Spleen (tissue), 13 donors: ENCODE results near the gene UBP1. TPM values are rescaled to one million over a fixed set of nuclear protein-coding genes. Genes with fewer than 3 reads are reported as not detected.

Source experiments
- DNase-seq: peaks from one replicate; pipeline ENCODE4 v3.0.0-alpha.2; 2020
- H3K27ac ChIP-seq, 8 donors: fragments of 200-600 bp; sonication (generic) in 7 of 8; 1 replicate in 4 of 8; 2 replicates in 4 of 8; pipeline versions ENCODE4 v1.5.0 to v1.8.0; 2016 to 2021; ENCODE audit warnings: inconsistent platforms in 4 of 8, mild to moderate bottlenecking in 4 of 8, moderate library complexity in 1 of 8
- H3K27me3 ChIP-seq, 7 donors: fragments of 200-600 bp; sonication (generic) in 6 of 7; replicated peaks in 1 of 7; 1 replicate in 4 of 7; 2 replicates in 3 of 7; pipeline versions ENCODE4 v1.5.0 to v1.8.0; 2016 to 2021; ENCODE audit warnings: inconsistent platforms in 3 of 7, mild to moderate bottlenecking in 1 of 7
- H3K36me3 ChIP-seq, 6 donors: fragments of 200-600 bp; sonication (generic) in 5 of 6; 1 replicate in 4 of 6; 2 replicates in 2 of 6; pipeline versions ENCODE4 v1.5.0 to v1.8.0; 2016 to 2021; ENCODE audit warnings: inconsistent platforms in 2 of 6
- H3K4me1 ChIP-seq, 6 donors: fragments of 200-600 bp; sonication (generic) in 5 of 6; 1 replicate in 3 of 6; 2 replicates in 3 of 6; pipeline versions ENCODE4 v1.5.0 to v1.8.0; 2016 to 2021; ENCODE audit warnings: inconsistent platforms in 3 of 6
- H3K4me3 ChIP-seq, 8 donors: fragments of 200-600 bp; sonication (generic) in 7 of 8; 1 replicate in 4 of 8; 2 replicates in 4 of 8; pipeline versions ENCODE4 v1.5.0 to v1.8.0; 2016 to 2021; ENCODE audit warnings: inconsistent platforms in 4 of 8, mild to moderate bottlenecking in 4 of 8, moderate library complexity in 2 of 8
- H3K9me3 ChIP-seq, 8 donors: fragments of 200-600 bp; sonication (generic) in 7 of 8; 1 replicate in 4 of 8; 2 replicates in 4 of 8; pipeline versions ENCODE4 v1.5.0 to v1.8.0; 2016 to 2021; ENCODE audit warnings: inconsistent platforms in 4 of 8
- CTCF ChIP-seq, 11 experiments: fragments of 200-600 bp in 7 of 11; fragments of 450-650 bp in 4 of 11; sonication (generic) in 4 of 11; IDR thresholded peaks in 8 of 11; conservative IDR thresholded peaks in 3 of 11; 1 replicate in 7 of 11; 2 replicates in 4 of 11; pipeline versions ENCODE4 v1.4.0 to v1.8.0; 2016 to 2021; ENCODE audit warnings: antibody characterized with exemption in 11 of 11, inconsistent platforms in 4 of 11, mild to moderate bottlenecking in 1 of 11
- POLR2A ChIP-seq, 3 donors: fragments of 450-650 bp; IDR thresholded peaks; one replicate each; pipeline ENCODE4 v1.5.1; 2017; ENCODE audit warnings: antibody characterized with exemption in 3 of 3, mild to moderate bottlenecking in 1 of 3
- POLR2AphosphoS5 ChIP-seq, 3 donors: sonication (generic); formaldehyde crosslinking; IDR thresholded peaks; one replicate each; pipeline ENCODE4 v1.5.1; 2017; ENCODE audit warnings: antibody characterized with exemption in 3 of 3
- WGBS, 5 donors: extraction: QIAGEN DNeasy Blood & Tissue Kit in 3 of 5; methylation state at CpG; one replicate each; pipeline versions ENCODE4 v1.1.5 to v1.1.7; 2013 to 2018; 5-methylcytosine and 5-hydroxymethylcytosine counted together
- intact Hi-C: fragments of 100-400 bp; cut with DNase I; formaldehyde crosslinking; loops from one replicate; pipeline ENCODE4 v1.15.0; 2023; ENCODE audit warnings: low total_unique reads
- long read RNA-seq, 2 donors: transcript quantifications; one replicate each; lab custom pipeline, GENCODE V29; 2026
- polyA plus RNA-seq, 3 donors: library from polyadenylated mRNA; stranded (reverse); fragments of 200-250 nt; gene quantifications; one replicate each; pipeline ENCODE4 v1.2.1, GENCODE V29; 2013
- total RNA-seq, 7 donors: library from RNA; depleted of rRNA in 3 of 7; stranded (reverse); fragments of >200 nt in 3 of 7; fragmentation: NEBNext Ultra II Directional in 4 of 7; extraction: Animal tissue kit (Norgen Biotek cat#: 25700) in 4 of 7; gene quantifications; one replicate each; pipeline versions ENCODE4 v1.1.0 to v1.2.1, GENCODE V29; 2016 to 2021
- donor health status: healthy with polysubstance abuse.
- donor health status: DM: no; HTN: no; CAD: no; lungs with moderate emphysema.
- donor health status: DM: no; HTN: no; CAD: no.
- donor health status: Bipolar disorder and iron deficiency.
- donor health status: healthy.
- donor health status: DM: no; HTN: no; CAD: no.
- donor health status: DM: yes; HTN: yes; CAD: no.

Gene UBP1
- total RNA-seq (10 to 100 TPM; 52.8 to 88.2 (median 73.4) TPM), polyA plus RNA-seq (10 to 100 TPM; 27.6 to 37.5 (median 35.8) TPM)
- long read RNA-seq, donor 1, full-length matches to known transcripts = 4 of 4 reads
- long read RNA-seq, donor 1, partial matches to known transcripts = 0 of 4 reads
- long read RNA-seq, donor 1, other reads (novel, unspliced or antisense) = 0 of 4 reads
- long read RNA-seq, donor 2, partial matches to known transcripts = 0 of 2 reads
- long read RNA-seq, donor 2, other reads (novel, unspliced or antisense) = 0 of 2 reads

- Histone ChIP-seq H3K36me3 (no peaks in the 10 kb centered on the region), H3K4me3 (peak within 1 kb of the TSS; percentile 75 to 98 (median 82)), H3K27me3 (no peaks in the 10 kb centered on the region), H3K27ac (peak within 1 kb of the TSS; percentile 94 to 99 (median 98)), H3K9me3 (no peaks in the 10 kb centered on the region), H3K4me1 (peaks cover 23 to 52% (median 47%) of the 10 kb centered on the region in 6 donors)
- WGBS, 5 donors = 0 to 1% (median 1%) methylated on average over 44 to 68 of the region's 68 CpGs
- intact Hi-C loops = no loop called here
- DNase-seq = peak; percentile 100
- TF ChIP-seq POLR2AphosphoS5 (IDR thresholded peaks at IDR 0.05) = peak; percentile 94 to 96 (median 94)
- TF ChIP-seq CTCF (IDR thresholded peaks at IDR 0.05 in 8 of 11, conservative IDR thresholded peaks at IDR 0.05 in 3 of 11) = peak in 3 of 11 experiments; percentile 3 to 27 (median 21)
- TF ChIP-seq POLR2A (IDR thresholded peaks at IDR 0.05) = peak in 2 of 3 donors; percentile 35 to 76
Measured at GRCh38 chr3:33440328-33441224, at the start of gene UBP1. TSS of gene UBP1 (minus strand) at chr3:33440405. CDS start at chr3:33439848, 557 bp downstream.

- intact Hi-C loops = no loop called here
- TF ChIP-seq CTCF (IDR thresholded peaks at IDR 0.05 in 8 of 11, conservative IDR thresholded peaks at IDR 0.05 in 3 of 11) (no peak), POLR2AphosphoS5 (IDR thresholded peaks at IDR 0.05) (no peak), POLR2A (IDR thresholded peaks at IDR 0.05) (no peak)
- Histone ChIP-seq H3K4me3 (no peak overlapping the region), H3K27me3 (no peaks in the 10 kb centered on the region), H3K9me3 (no peaks in the 10 kb centered on the region), H3K36me3 (no peaks in the 10 kb centered on the region), H3K4me1 (no peaks in the 10 kb centered on the region), H3K27ac (no peak overlapping the region)
- 67 to 85% (median 71%) methylated on average over 1 of the region's 1 CpG for WGBS, 5 donors
- DNase-seq = no peak
Measured at GRCh38 chr3:33488683-33489082, 48.5 kb upstream of the UBP1 start.

GRCh38 chr3:33488246-33488645 is 48.0 kb upstream of the UBP1 start:
- TF ChIP-seq CTCF (IDR thresholded peaks at IDR 0.05 in 8 of 11, conservative IDR thresholded peaks at IDR 0.05 in 3 of 11) (no peak), POLR2AphosphoS5 (IDR thresholded peaks at IDR 0.05) (no peak), POLR2A (IDR thresholded peaks at IDR 0.05) (no peak)
- intact Hi-C loops = no loop called here
- Histone ChIP-seq H3K27ac (no peak overlapping the region), H3K4me3 (no peak overlapping the region), H3K4me1 (no peaks in the 10 kb centered on the region), H3K27me3 (no peaks in the 10 kb centered on the region), H3K36me3 (no peaks in the 10 kb centered on the region), H3K9me3 (no peaks in the 10 kb centered on the region)
- 89 to 98% (median 93%) methylated on average over 2 of the region's 2 CpGs for WGBS, 5 donors
- DNase-seq = no peak

GRCh38 chr3:33482111-33482521 is 41.9 kb upstream of the UBP1 start:
- WGBS, 5 donors = 80 to 94% (median 92%) methylated on average over 1 of the region's 1 CpG
- no peak overlapping the region for H3K27ac ChIP-seq
- TF ChIP-seq CTCF (IDR thresholded peaks at IDR 0.05 in 8 of 11, conservative IDR thresholded peaks at IDR 0.05 in 3 of 11) = no peak
- TF ChIP-seq POLR2AphosphoS5 (IDR thresholded peaks at IDR 0.05) = no peak
- no peak for TF ChIP-seq POLR2A (IDR thresholded peaks at IDR 0.05)
- H3K27me3 ChIP-seq = no peaks in the 10 kb centered on the region
- intact Hi-C loops = no loop called here
- peaks cover 0 to 11% (median 0%) of the 10 kb centered on the region in 8 donors for H3K9me3 ChIP-seq
- no peak for DNase-seq
- H3K36me3 ChIP-seq = no peaks in the 10 kb centered on the region
- no peaks in the 10 kb centered on the region for H3K4me1 ChIP-seq
- no peak overlapping the region for H3K4me3 ChIP-seq
